Stimulated activated CD4-positive, alpha-beta T cell treated with anti-CD3 and anti-CD28 coated beads, Interleukin-4, amount 100 ng/mL, for 24 hours (primary cell): ENCODE measurements around the gene RBBP5.

Experiments used
- DNase-seq: peaks from one replicate; pipeline ENCODE4 v3.0.0-alpha.2; 2020

The RBBP5 gene

DNA sequence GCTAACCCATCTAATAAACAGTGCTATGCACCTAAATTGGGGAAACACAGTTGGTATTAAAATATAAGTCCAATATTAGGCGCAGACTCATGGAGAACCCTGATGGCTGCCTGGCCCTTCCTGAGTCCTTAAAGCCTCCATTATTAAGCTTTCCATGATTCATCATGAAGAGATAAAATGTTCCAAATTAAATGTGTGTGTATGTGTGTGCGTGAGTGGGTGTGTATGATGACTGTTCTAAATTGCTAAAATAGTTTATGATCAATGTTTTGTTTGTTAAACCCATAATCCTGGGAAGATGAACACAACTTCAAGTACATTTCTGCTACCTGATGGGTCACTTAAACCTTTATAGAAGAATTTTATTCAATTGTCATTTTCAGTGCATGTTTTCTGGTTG is 6.3 kb upstream of the RBBP5 start:
- DNase-seq = no peak

DNA sequence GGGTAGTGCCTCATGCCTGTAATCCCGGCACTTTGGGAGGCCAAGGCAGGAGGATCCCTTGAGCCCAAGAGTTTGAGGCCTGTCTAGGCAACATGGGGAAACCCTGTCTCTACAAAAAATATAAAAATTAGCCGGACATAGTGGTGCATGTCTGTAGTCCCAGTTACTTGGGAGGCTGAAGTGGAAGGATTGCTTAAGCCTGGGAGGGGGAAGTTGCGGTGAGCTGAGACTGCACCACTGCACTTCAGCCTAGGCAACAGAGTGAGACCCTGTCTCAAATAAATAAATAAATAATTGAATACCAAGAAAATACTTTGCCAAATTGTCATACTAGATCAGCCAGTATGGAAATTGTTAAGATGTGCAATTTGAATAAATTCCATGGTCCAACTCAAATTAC is 5.9 kb upstream of the RBBP5 start:
- DNase-seq = no peak

DNA sequence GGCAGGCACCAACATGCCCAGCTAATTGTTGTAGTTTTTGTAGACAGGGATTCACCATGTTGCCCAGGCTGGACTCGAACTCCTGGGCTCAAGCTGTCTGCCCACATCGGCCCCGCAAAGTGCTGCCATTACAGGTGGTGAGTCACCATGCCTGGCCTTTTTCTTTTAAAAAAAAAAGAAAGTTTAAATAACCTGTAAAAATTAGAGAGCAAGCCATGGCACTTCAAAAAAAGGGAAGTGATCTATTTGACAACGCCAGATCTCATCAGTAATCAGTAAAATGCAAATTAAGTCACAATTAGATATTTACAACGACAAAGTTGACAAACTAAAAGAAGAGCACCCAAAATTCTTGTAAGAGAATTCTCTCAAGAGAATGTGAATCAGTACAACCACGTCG is 2.9 kb upstream of the RBBP5 start:
- DNase-seq = no peak

DNA sequence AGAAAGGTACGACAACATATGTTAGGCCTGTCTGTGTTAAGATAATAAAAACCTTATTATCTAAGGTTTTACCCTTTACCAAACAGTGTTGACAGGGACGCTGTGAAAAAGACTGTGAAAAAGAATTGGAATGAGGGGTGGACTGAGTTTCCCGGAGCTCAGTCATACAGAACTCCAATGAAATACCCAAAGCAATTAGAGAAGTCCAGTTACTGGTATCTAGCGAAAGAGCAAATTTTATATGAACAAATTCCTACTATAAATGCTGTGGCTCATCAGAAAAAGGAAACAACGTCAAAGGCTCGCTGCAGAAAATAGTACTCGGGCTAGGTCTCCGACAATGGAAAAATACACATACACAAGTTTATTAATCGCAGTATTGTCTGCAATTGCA is 708 bp upstream of the RBBP5 start:
- no peak for DNase-seq

DNA sequence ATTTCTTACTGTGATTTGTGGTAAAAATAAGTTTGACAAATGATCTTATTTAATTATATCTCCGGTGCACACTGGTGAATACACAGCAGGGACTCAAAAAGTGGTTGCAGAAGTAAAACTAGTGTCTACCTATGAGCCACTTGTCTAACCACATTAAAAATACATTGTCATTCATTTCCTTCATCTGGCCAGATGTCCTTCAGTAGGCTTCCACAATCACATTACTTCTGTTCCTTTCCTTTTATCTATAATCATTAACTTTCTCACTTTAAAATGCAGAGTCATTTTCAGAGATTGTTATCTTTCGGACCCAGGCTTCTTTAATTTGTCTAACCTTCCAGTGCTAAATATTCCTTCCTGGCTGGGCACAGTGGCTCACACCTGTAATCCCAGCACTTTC is 3.0 kb downstream of the RBBP5 start:
- no peak for DNase-seq

DNA sequence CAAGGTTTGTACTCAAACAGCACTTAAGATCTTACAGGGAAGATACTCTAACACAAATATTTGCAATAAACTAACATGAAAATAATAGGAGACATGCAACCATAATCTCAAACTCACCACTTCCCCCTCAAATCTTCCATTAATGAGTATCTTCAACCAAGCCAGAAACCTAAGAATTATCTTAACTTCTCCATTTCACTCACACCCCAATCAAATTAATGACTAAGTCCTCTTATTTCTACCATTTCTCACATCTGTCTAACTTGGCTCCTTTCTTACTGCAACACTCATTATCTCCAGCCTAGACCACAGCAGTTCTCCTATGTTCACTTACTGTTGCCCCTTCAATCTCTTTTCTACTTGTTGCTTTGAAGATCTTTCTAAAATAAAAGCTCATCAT is 10.4 kb downstream of the RBBP5 start:
- no peak for DNase-seq

DNA sequence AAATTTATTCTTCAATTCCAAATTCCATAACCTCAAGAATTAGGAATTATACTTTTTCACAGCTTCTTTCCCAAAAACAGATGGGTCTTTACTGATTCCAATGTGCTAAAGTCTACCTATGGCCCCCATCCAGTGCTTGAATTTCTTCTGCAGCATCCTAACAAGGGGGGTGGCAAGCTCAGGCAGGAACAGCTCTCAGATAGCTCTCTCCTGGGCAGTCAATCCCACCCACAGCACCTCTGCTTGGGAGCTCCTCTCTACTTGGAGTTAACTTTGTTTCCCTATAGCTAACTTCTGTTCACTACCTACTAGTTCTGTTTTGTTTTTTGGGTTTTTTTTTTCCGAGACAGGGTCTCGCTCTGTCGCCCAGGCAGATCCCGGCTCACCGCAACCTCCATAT is 12.1 kb downstream of the RBBP5 start:
- no peak for DNase-seq

DNA sequence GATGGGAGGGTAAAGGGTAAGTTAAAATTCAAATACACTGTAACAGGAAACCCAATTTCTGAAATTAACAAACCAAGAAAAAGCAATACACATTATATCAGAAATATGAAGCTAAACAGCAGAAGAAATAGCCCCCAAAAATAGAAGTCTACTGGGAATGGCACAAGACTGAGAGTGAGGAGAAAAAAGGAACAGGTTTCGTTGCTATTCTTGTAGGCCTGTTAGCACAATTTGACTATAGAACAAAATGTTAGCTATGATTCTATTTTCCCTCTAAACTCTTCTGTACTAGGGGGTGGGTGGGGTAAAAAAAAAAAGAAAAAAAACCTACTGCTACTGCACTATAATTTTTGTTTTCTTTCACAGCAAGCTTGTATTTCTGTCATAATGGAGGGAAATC is 12.5 kb downstream of the RBBP5 start:
- no peak for DNase-seq

DNA sequence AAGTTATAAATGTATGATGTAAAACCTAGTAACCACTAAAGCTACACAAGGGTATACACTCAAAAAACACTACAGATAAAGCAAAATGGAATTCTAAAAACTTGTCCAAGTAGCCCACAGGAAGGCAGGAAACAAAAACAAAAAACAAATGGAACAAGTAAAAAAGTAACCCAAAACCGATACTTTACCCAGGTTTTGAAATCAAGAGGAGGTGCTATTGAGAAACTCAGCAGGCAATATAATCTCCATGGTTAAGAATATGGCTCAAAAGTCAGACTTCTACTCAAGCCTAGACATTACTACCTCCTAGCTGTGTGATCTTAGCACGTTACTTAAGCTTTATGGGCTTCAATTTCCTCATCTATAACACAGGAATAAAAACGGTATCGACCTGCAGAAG is 13.3 kb downstream of the RBBP5 start:
- no peak for DNase-seq

DNA sequence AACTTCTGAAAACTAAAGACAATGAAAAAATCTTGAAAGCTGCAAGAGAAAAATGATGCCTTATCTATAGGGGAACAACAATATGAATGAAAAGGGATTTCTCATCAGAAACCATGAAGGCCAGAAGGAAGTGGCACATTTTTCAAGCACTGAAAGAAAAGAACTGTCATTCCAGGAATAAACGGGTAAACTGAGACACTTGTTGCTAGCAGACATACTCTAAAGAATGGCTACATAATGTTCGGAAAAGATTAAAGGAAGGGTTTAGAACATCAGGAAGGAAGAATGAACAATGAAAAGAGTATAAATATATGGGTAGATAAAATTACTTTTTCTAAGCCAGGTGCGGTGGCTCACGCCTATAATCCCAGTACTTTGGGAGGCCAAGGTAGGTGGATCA is 14.5 kb downstream of the RBBP5 start:
- no peak for DNase-seq

DNA sequence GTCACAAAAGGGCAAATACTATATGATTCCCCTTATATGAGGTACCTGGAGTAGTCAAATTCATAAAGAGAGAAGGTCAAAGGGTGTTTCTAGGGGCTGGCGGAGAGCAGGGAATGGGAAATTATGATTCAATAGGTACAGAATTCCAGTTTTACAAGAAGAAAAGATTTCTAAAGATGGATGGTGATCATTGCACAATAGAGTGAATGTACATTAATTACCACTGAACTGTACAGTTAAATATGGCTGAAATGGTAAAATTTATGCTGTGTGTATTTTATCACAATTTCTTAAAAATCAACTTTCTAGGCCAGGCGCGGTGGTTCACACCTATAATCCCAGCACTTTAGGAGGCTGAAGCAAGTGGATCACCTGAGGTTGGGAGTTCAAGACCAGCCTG is 19.4 kb downstream of the RBBP5 start:
- DNase-seq = no peak

DNA sequence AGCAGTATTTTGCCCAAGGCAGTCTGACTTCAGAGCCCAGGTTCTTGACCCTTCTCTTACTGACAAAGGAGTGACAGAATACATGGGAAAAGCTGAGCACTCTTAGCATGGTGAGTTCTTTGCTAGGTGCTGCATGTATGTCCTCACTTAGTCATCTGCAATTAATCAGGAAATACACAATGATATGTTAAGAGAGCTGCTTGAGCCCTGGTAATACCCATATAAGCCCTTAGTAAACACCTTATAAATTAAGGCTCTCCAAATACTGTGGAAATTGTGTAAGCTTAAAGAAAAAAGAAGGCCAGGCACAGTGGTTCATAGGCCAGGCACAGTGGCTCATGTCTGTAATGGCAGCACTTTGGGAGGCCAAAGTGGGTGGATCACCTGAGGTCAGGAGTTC is 23.5 kb downstream of the RBBP5 start:
- no peak for DNase-seq

DNA sequence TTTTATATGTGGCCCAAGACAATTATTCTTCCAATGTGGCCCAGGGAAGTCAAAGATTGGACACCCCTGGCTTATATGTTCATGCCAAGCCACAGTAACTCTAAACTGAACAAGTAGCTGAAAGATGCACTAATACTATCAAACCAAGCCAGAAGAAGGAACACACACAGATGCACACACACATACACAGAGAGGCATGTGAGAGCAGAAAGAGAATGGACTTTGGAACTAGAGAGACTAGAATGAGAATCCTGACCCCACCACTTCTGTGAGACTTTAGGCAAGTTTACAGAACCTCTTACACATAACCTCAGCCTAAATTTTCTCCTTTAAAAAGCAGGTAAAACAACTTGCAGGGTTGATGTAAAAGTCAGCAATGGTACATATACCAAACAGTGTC is 26.4 kb downstream of the RBBP5 start:
- DNase-seq = no peak

DNA sequence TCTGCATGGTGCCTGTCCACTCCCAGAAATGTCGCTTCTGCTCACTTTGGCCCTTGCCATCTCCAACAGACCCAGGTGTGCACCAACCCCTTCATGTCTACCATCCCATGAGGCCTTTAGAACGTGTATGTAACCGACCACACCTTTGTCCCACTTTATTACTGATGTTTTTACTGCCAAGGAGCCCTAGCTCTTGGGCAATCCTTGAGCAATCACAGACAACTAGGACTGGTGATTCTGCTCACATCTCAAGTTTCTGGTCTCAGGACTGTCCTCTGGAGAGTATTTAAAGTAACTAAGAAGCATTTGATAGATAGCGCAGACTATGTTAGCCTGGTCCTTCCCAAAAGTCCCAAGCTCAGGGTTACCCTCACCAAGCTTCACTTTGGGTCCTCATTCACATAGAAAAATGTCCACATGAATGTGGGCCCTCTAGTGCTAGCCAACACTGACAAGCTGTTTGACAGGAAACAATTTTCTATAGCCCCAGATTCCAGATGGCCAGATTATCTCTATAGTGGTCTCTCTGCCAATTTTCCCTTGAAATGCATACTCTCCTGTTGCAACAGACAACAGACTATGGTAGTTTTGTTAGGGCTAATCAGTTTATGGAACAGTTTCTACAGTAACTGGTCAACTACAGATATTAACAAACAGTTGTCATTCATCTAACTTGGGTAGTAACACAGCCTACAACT is 30.6 kb downstream of the RBBP5 start:
- DNase-seq = no peak

DNA sequence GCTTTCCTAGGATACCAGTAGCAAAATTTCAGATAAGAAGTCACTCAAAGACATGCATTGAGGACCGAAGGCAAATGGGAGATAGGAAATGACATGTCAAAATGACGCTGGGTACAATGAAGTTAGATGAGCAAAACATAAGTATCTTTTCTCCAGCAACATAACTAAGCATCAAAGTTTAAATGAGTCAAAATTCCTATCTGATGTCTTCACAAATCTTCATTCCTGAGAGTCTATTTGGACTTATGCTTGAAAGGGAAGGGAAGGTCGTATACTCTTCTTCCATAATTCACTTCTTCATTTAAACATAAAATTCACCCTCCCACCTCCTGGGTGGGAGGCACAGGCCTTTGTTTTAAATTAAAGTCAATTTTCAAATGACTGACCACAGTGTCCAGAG is 33.4 kb downstream of the RBBP5 start:
- no peak for DNase-seq

DNA sequence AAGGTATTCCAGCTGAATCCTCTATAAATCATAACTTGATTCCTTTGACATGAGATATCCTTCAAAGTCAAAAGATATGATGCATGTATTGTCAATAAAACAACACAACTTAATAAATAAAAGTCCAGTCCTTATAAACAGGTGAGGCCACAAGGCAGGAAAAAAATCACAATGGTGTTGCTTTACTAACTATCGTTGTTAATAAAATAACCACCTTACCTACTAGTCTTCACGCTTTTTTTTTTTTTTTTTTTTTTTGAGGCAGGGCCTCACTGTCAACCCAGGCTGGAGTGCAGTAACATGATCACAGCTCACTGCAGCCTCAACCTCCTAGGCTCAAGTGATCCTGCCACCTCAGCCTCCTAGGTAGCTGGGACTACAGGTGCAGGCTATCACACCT is 37.4 kb downstream of the RBBP5 start, which contains the start of gene TMEM81:
Gene TMEM81, minus strand, starts transcription at position 101 of the 400 bp plus-strand sequence. CDS start 140 bp downstream, outside the sequence.
- DNase-seq = no peak

DNA sequence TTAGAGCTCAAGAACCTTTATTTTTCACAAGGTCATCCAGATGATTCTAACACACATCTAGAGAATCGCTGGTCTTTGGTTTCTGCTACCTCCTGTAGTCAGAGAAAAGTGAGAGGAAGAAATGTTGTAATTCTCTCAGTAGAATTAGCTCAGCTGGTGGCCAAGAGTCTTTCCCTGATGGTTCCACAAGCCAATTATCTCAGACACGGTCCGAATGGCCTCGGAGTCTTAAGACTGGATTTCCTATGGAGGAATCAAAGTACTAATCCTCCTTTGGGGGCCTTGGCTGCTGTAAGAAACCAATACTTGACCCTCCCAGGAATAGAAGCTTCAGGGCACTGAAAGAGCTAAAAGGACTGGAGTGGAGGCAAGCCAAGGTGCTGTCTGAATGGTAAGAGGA is 39.3 kb downstream of the RBBP5 start:
- DNase-seq = no peak

DNA sequence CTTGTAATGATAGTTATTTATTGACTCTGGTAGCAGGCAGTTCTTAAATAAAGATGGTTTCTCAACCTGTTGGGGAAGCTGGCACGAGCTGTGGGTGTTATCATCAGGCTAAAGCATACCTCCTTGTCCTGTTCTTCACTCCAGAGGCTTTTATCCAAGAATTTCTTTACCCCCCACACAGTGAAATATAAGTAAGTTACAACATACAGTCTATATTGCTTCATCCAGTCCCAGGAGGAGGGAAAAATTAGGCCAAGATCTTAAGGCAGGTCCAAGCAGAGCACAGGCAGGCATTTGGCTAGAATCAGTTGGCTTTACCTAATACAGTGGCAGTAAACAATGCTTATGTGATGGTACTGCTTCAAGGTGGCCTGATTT is 43.9 kb downstream of the RBBP5 start:
- no peak for DNase-seq

DNA sequence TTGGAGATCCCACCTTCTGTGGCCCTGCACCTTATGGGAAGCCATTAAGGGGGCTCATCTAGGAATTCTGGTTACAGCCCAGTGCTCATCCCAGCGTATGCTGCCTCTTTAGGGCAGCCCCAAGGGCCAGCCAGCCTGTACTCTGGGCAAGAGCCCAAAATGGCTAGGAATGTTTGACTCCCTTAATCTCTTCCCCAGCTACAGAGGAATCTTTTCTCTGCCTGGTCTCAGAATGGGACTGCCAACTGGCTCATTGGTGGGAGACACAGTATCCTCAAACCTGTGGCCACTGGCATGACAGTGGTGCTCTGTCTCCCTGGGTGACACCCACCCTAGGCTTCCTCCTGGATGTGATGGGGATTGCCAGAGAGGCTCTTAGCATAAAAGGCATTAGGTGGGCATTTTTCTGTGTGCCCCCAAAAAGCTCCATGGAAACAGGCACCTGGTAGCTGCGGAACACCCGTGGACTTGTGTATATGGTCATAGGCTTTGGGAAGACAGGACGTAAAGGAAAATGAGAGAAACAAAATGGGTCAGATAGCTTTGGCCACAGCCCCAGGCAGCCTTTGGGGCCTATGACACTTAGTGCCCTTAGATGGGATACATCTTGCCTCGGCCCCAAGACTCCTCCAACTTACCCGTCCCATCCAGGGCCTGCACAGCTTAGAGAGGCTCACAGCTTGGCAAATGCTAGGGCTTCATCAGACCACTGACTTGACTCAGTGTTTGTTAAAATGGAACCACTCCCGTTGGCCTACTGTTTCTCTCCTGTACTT is 44.4 kb downstream of the RBBP5 start:
- DNase-seq = no peak

DNA sequence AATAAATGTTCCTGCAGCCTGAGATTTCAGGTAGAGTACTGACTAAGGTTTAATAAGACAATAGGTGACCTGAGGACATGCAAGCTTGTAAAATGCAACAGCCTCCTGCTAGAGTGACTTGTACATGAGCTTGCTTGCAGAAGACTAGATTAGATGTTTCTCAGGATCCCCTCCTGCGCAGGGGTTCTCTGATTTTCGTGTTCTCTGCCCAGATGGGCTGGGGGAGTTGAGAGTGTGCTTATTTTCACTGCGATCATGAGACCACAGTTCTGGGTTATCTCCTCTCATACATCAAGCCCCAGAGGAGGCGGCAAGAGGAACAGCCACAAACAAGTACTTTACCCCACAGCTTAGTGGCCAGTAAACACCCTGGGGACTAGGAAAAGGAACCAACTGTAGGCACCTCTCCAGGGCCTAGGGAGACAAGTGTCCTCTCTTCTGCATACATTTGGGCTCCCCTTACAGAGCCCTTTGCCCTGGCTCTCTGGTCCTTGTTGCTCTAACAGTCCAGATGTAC is 45.5 kb downstream of the RBBP5 start:
- DNase-seq = no peak

DNA sequence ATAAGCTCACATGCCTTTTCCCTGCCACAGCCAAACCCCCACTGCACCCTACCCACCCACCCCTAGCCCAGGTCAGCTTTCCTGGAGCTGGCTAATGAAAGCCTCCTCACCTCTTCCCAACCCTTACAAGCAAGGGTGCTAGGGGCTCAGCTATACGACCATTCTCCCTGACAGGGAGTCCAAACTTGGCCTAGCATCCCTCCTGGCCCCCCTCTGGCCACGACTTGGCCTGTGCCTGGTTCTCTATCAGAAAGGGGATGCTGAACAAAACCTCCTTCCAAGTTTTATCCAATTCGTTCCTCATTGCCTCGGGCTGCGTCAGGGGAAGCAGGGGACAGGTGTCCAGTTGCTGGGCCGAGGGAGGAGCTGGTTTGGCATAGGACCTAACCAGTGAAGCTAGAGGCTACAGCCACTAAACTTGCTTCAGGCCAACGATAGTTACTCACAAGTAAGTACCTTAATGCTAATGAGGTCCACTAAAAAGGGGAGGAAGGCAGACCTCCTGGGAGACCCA is 46.1 kb downstream of the RBBP5 start:
- DNase-seq = no peak

DNA sequence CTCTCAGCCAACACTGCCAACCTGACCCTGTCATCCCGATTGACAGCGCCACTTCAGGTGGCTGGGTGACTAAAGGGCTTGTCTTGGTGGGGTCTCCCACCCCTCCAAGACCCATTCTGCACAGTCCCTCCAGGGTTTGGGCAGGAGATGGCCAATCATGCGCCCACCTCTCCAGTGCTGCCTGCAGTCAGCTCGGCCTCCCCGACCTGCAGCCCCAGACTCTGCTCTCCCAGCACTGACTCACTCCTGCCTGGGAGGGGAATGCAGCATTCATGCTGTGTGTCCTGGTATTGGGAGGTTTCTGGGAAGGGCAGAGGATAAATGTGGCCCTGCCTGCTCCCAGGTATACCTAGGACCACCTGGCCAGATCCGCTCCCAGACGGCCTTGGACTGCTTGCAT is 47.3 kb downstream of the RBBP5 start:
- DNase-seq = no peak

DNA sequence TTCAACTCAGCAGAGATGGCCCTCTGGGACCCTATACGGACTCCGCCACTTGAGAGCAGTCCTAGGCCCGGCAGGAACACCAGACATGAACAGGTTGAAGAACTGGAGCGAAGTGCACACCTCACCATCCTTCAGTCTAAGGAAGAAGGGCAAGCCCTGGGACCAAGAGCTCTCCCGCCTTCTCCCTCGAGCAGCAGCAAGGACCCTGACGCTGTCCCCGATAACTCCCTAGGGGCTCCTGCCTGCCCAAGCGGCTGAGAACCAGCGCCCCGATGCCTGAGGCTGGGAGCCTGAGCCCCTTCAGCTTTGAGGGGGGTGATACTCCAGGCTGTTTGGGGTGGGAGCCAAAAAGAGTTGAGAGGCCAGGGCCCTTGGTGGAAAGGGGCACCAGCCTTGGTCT is 47.7 kb downstream of the RBBP5 start:
- no peak for DNase-seq

DNA sequence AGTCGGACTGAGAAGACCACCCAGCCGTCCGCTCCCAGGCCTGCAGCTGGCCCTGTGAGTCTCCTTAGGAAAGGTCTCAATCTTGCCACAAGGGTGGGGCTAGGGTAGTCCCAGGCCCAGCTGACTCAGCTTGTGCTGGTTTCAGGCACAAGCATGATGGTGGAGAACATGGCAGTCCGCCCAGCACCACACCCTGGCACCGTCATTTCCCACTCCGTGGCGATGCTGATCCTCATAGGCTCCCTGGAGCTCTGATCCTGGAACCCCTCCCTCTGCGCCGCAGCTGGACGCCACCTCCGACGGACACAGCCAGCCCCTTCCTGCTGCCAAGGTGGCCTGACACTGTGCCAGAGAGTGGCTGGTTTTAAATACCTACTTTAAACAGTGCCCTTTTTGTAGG is 48.3 kb downstream of the RBBP5 start:
- no peak for DNase-seq
